HG02884 (cell line): Measurements from ENCODE around the gene MFSD2B.
"Not testable (repeated sequence)": the region's sequence is repeated elsewhere in the genome, so short reads cannot be mapped to it uniquely, and the experiment has no call there.

Experiments used
- ATAC-seq: cut with Tn5 transposase; IDR thresholded peaks from one replicate; pipeline ENCODE4 v1.9.1; 2021; ENCODE audit warnings: mild to moderate bottlenecking, moderate library complexity; ENCODE audit not compliant: unreplicated experiment

The MFSD2B gene, protein sequence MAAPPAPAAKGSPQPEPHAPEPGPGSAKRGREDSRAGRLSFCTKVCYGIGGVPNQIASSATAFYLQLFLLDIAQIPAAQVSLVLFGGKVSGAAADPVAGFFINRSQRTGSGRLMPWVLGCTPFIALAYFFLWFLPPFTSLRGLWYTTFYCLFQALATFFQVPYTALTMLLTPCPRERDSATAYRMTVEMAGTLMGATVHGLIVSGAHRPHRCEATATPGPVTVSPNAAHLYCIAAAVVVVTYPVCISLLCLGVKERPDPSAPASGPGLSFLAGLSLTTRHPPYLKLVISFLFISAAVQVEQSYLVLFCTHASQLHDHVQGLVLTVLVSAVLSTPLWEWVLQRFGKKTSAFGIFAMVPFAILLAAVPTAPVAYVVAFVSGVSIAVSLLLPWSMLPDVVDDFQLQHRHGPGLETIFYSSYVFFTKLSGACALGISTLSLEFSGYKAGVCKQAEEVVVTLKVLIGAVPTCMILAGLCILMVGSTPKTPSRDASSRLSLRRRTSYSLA

GRCh38 chr2:24009680-24010476, at the start of gene MFSD2B:
TSS of gene MFSD2B (plus strand) at chr2:24010085. CDS start at chr2:24010097, 12 bp downstream.
- ATAC-seq = no peak

DNA sequence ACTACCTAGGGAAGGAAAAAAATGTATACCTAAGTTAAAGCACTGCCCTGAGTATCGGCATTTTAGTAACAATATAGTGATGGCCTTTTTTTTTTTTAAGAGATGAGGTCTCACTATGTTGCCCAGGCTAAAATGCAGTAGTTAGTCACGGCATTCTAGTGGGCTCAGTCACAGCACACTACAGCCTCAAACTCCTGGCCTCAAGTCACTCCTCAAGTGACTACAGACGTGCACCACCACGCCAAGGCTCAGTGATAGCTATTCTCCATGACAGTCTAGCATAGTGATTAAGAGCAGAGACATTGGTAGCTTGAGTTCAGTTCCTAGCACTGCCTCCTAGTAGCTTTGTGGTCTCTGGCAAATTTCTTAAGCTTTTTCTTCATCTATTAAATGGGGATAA, 42.0 kb upstream of the MFSD2B start:
- no peak for ATAC-seq

DNA sequence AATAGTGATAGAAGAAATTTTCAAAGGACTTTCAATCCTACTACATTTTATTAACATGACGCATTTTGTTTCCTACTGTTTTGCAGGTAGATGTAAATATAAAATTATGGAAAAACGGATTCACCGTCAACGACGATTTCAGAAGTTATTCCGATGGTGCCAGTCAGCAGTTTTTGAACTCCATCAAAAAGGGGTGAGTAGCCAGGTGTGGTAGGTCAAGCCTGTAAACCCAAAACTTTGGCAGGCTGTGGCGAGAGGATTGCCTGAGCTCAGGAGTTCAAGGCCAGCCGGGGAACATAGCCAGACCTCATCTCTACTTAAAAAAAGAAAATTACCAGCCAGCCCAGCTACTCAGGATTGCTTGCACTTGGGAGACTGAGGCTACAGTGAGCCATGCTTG, 33.0 kb upstream of the MFSD2B start:
- ATAC-seq = no peak

GRCh38 chr2:23988371-23988770, 21.5 kb upstream of the MFSD2B start:
- ATAC-seq = no peak

GRCh38 chr2:23992931-23993330, 17.0 kb upstream of the MFSD2B start:
- no peak for ATAC-seq

GRCh38 chr2:23993736-23994269, 16.1 kb upstream of the MFSD2B start:
- ATAC-seq = no peak

DNA sequence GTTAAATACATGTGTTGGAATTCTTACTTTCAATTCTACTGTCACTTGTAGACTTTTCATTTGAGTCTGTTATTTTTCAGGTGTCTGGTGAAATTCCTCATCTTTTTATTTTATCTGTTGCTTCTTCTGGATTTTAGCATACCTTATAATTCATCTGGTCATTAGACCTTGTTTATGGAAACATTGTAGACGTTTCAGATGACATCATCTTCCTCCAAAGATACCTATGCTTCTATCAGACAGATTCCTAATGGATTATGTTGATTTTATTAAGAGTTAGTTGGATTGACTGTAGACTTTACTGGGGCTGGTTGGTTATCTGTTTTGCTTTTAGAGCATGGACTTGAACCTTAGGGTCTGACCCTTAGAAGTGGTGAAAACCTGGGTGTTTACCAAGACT, 15.3 kb upstream of the MFSD2B start:
- no peak for ATAC-seq

DNA sequence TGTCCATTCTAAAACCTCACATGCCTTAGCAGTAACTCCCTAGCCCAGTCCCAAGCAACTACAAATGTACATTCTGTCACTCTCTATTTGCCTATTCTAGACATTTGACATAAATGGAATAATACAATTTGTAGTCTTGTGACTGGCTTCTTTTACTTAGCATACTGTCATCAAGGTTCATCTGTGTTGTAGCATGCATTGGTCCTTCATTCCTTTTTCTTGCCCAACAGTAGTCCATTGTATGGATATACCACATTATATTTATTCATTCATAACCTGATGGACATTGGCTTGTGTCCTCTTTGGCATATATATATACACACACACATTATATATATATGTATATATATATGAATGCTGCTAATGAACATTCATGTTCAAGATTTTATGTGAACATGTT, 2.2 kb upstream of the MFSD2B start:
- no peak for ATAC-seq

GRCh38 chr2:24008672-24009366, 1.1 kb upstream of the MFSD2B start:
- ATAC-seq = no peak

DNA sequence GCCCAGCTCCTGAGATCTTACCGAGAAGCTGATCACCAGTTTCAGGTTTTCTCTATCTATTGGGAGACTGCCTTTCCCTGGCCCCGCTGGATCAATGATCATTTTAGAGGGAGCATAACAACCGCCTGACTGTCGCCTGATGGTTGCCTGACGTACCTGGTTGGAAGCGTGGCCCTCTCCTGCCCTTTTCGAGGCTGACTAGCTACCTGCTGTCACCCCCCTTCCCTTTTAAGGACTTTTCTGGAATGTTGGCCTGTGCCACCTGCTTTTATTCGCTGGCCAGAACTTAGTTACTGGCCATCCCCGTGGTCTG, 562 bp upstream of the MFSD2B start:
- no peak for ATAC-seq

DNA sequence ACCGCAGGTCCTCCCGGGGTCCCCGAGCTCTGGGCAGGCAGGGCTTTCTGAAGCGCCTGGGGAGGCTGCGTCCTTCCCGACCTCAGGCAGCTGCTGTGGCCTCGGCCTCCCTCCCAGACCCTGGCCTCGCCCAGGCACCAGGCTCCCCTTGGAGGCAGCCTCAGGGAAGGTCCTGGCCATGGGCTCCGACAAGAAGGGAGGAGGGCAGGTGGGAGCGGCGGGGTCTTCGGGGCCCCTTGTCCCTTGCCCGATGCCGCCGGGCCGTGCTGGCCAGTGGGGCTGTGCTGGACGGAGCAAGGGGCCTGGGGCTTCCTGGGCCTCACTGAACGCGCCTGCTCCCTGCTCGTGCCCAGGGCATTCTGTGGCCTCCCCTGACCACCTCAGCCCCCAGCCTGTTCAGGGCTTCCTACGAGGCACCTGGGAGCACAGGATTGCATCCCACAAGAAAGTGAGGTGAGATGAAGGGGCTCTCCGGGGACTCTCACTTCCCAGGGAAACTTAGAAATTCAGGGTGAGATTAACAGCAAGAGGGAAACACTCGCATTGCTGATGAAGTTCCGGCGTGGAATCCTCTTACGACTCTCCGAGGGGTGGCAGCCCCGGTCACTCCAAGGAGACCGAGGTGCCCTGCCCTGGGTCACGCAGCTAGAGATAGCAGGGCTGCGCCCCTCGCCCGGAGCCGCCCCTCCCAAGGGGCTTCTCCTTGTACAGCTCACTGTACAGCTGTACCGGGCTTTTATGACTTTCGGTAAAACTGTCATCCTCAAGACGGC, 778 bp downstream of the MFSD2B start:
- no peak for ATAC-seq

DNA sequence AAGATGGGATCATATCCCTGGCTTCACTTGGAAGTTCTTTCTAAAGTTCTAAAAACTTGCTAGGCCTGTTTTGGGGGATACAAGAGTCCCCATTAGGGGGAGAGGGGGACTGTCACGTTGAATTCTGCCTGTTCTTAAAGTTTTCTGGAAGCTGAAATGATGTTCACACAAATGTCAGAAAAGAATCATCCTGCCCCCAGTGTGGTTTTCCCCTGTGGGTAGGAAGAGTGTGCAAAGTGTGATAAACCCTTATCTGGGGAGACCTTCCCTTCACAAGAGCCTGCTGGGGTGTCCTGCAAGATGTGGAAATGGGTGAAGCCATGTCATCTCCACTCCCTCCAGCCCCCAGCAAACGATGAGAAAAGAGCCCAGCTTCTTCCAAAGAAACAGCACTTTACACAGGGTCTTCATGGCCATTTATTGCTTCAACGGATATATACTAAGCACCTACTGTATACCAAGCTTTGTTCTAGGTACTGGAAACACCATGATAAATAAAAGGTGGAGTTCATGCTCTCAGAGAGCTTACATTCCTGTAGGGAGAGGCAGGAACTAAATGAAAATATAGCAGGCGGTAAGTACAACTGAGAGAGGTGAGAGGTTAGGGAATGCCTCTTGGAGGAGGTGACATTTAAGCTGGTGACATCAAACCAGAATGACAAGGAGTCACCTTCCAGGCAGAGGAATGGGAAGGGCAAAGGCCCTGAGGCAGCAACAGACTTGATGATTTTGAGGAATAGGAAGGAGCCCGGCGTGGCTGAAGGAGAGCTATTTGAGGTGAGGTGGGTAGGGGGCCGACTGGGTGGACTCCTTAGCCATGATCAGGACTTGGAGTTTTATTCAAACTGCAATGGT, 1.6 kb downstream of the MFSD2B start:
- ATAC-seq = no peak

DNA sequence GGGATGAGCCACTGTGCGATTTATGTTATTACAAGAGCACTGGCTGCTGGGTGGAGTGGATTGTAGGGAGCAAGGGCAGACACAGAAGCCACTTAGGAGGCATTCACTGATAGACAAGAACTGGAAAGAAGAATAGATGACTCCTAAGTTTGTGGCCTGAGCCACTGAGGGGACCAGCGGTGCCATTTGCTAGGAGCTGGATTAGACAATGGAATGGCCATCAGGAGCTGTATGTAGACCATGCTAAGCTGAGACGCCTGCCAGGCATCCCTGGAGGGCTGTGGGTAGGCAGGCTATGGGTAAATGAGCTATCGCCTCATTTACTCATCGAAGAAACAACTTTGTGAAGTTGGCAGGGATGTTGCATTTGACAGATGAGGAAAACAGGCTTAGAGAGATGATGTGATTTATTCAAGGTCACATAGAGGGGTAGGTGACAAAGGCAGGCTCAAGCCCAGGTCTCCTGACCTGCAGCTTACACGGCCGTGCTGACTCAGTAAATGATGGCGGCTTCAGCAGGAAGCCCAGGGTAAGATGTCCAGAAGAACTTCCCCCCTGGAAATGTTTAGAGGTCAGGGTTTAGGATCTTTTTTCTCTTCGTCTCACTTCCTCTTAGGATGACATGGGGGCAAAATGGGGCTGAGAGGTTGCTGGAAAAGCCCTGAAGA, 2.8 kb downstream of the MFSD2B start:
- no peak for ATAC-seq

DNA sequence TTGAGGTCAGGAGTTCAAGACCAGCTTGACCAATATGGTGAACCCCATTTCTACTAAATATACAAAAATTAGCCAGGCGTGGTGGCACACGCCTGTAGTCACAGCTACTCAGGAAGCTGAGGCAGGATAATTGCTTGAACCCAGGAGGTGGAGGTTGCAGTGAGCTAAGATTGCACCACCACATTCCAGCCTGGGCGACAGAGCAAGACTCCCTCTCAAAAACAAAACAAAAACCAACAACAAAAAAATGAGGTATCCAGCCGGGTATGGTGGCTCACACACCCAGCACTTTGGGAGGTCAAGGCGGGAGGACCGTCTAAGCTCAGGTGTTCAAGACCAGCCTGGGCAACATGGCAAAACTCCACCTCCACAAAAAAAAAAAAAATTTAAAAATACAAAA, 5.0 kb downstream of the MFSD2B start:
- ATAC-seq = not testable (repeated sequence)

GRCh38 chr2:24015562-24016375, 5.9 kb downstream of the MFSD2B start:
- no peak for ATAC-seq

GRCh38 chr2:24016376-24016761, 6.5 kb downstream of the MFSD2B start:
- ATAC-seq = no peak

GRCh38 chr2:24016853-24017703, 7.2 kb downstream of the MFSD2B start:
- no peak for ATAC-seq
